Middle frontal gyrus (tissue), 1 donor: ENCODE results near the gene EPHA8.

Experiments used
- DNase-seq: peaks from one replicate; pipeline ENCODE4 v3.0.0-alpha.2; 2015; ENCODE audit warnings: low spot score; ENCODE audit errors: extremely low spot score

The EPHA8 gene

DNA sequence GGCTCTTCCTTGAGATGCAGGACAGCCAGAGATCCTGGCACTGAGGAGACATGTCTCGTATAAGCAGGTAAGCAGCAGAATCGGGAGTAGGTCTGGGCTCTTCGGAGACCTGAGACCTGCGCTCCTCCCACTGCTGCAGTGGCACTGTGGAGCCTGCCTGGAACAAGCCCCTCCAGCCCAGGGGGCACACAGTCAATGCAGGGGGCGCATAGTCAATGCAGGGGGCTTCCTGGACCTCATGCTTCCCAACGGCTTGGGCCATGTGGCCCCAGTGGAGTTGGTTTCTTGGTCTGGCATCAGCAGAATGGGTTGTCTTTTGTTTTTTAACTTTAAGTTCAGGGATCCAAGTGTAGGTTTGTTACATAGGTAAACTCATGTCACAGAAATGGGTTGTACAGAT is 27.9 kb upstream of the EPHA8 start:
- no peak for DNase-seq

DNA sequence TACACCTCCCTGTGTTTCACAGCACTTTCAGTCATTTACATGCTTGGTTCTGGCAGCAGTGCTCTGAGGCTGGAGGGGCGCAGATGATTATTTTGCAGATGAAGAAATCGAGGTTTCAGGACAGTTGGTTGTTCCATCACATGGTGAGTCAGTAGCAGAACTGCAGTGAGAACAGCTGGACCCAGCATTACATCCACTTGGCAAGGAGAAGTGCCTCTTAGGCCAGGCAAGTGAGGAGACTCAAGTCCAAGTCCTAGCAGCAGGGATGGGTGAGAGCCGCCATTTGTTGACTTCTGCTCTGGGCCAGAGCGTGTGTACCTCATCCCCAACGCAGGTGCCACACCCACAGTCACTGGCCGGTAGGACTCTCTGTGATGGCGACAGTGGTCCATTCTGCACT is 26.8 kb upstream of the EPHA8 start:
- DNase-seq, result no peak

- DNase-seq, result no peak
Observed at GRCh38 chr1:22537441-22538139, 25.7 kb upstream of the EPHA8 start.

DNA sequence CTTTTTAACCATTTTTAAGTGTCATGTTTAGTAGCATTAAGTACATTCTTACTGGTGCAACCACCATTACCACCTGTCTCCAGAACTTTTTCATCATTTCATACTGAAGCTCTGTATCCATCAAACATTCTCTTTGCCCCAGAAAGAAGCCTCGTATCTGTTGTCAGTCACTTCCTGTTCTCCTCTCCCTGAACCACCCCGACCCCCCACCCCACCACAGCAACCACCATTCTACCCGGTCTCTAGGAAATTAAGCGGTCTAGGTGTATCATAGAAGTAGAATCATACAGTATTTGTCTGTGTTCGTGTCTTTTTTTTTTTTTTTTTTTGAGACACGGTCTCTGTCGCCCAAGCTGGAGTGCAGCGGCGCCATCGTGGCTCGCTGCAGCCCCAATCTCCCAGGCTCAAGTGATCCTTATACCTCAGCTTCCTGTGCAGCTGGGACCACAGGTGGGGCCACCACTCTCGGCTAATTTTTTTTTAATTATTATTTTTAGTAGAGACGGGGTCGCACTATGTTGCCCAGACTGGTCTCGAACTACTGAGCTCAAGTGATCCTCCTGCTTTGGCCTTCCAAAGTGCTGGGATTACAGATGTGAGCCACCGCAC is 23.7 kb upstream of the EPHA8 start:
- DNase-seq, result no peak

GRCh38 chr1:22540337-22540736 is 23.0 kb upstream of the EPHA8 start:
- DNase-seq, result no peak

GRCh38 chr1:22542886-22543285 is 20.4 kb upstream of the EPHA8 start:
- DNase-seq, result no peak

DNA sequence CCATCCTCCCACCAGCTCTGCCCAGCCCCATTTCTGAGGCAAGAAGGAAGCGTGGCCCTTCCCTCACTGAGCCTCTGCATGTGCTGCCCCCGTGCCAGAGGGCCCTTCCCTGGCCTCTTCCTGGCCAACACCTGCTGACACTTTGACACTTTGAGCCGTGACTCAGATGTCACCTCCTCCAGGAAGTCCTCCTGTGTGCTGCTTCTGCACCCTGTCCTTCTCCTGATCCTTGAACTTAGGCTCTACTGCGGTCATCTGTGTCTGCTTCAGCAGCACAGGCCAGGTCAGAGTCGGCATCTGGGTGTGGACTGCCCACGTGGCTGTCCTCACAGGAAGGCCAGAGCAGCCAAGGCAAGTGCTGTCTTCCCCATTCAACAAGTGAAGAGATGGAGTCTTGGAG is 19.6 kb upstream of the EPHA8 start:
- no peak for DNase-seq

GRCh38 chr1:22544606-22545005 is 18.7 kb upstream of the EPHA8 start:
- no peak for DNase-seq

DNA sequence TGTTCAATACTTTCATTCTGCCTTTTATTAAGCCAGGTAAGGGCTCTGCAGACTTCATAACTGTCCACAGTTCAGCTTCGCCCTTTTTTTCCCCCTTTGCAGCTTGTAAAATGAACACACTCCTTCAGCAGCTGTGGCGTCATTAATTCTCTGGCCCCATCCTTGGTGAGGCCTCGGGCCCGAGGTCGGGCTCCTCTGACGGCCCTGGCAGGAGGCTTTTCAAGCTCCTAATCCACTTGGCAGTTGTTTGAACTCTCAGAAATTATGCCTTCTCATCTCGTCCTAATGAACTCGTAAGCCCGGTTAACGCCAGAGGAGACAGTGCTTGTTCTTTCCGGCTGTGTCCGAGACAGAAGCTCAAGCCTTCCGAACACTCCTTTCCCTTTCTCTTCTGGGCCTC is 18.1 kb upstream of the EPHA8 start:
- no peak for DNase-seq

- DNase-seq, result no peak
Observed at GRCh38 chr1:22547186-22547817, 16.0 kb upstream of the EPHA8 start.

DNA sequence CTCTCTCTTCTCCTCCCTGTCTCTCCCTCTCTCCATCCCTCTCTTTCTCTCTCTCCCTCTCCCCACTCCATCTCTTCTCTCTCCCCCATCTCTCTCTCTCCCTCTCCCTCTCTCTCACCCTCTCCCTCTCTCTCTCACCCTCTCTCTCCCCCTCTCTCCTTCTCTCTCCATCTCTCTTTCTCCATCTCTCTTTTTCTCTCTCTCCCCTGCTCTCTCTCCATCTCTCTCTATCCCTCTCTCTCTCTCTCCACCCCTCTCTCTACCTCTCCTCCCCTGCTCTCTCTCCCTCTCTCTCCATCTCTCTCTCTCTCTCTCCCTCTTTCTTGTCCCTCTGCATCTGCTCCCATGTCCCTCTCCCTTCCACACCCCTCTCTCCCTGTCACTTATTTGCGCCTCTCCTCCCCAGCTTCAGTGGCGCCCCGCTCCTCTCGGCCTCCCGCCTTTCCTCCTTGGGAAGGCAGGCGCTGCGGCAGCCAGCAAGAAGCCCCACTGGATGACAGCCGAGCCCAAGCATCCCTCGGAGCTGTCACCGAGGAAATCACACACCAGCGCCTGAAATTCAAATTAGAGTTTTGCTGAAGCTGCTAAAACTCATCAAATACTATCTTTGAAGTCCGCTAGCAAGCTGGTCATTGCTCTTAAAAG is 15.3 kb upstream of the EPHA8 start:
- DNase-seq, result no peak

GRCh38 chr1:22550021-22550420 is 13.3 kb upstream of the EPHA8 start:
- no peak for DNase-seq

DNA sequence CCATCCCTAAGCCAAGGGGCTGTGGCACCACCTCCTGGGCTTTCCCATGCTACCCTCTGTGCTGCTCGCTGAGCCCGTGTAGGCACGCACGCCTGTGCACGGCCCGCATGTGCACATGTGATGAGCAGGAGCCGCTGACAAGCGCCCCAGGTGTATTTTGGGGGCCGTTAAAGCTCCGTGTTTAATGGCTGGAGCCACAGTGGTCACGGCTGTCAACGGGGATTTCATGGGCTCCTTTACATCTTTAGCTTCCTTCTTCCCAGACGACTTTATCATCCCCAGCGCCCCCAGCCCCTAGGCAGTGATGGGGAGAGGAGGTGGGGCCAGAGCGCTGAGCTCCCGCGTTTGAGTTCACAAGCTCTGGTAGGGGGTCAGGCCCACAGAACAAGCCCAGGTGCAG is 11.7 kb upstream of the EPHA8 start:
- DNase-seq, result no peak

GRCh38 chr1:22552021-22552420 is 11.3 kb upstream of the EPHA8 start:
- DNase-seq, result no peak

DNA sequence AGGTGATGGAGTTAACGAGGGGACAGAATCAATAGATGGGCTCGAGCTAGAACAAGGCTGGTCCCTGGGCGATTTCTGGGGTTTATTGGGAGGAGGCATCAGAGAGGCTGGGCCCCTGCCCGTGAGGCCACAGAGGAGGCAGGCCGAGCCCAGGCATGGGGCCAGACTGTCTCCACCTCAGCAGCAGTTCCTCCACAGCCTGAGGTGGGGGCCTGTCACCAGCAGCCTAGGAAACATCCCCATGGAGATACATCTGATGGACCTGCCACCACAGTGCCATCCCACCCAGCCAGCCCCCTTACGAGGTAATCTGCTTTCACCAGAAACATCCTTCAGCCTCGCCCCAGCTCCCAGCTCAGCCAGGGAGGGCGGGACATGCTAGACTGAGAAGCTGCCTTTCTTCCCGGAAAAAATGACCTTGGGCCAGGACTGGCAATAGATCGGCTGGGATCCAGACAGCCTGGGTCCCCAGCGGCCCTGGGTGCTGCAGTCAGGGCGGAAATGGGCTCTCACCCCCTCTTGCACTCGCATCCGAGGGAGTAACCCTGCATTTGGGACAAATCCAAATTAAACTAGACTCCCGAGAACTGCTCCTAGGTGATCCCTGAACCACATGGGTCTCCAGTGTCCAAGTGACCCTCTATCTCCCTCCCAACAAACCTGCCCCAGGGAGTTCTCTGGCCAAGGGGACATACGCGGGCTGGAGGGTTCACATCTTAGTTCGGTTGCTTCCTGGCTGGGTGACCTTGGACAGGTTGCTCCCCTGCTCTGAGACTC is 10.0 kb upstream of the EPHA8 start:
- DNase-seq, result no peak

GRCh38 chr1:22553991-22554522 is 9.2 kb upstream of the EPHA8 start:
- no peak for DNase-seq

DNA sequence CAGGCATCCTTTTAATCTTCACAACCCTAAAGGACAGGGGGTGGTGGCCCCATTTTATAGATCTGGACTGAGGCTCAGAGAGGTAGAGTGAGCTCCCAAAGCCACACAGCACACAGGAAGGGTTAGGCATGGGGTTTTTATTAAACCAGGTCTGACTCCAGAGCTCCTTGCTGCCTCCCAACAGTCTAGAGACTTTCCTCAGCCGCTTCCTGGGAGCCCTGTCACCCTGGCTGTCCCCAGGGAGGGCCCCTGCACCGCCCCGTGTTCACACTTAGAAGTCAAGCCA is 8.0 kb upstream of the EPHA8 start:
- no peak for DNase-seq

DNA sequence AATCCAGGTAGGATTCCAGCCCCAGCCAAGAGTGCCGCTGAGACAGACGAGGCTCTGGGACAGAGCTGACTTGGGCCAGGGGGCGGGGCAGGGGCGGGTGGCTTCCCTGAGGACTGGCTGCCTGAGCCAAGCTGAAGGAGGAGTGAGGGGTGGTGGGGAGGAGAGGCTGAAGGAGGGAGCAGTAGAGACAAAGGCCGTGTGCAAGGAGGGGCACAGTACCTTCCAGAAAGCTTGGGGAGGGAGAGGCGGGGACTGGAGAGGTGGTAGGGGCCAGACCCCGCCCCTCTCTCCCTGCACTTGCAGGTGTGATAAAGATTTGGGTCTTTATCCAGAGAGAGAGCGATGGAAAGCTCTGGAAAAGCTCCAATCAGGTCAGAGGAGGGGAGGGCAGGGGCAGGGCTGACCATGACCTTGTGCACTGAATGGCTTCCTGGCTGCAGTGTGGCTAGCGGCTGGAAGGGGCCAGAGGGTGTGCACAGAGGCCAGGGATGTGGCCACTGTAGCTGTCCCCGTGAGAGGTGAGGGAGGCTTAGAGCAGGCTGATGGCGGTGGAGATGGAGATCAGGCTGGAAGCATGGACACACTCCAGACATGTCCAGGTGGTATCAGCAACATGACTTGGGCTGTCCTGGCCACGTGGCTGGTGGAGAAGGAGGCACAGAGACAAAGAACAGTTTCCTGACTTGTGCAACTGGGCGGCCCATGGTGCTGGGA is 6.7 kb upstream of the EPHA8 start:
- no peak for DNase-seq

- DNase-seq, result no peak
Observed at GRCh38 chr1:22557341-22557950, 5.8 kb upstream of the EPHA8 start.
